ENCODE measurements around the gene WNT7B.

The WNT7B gene

DNA sequence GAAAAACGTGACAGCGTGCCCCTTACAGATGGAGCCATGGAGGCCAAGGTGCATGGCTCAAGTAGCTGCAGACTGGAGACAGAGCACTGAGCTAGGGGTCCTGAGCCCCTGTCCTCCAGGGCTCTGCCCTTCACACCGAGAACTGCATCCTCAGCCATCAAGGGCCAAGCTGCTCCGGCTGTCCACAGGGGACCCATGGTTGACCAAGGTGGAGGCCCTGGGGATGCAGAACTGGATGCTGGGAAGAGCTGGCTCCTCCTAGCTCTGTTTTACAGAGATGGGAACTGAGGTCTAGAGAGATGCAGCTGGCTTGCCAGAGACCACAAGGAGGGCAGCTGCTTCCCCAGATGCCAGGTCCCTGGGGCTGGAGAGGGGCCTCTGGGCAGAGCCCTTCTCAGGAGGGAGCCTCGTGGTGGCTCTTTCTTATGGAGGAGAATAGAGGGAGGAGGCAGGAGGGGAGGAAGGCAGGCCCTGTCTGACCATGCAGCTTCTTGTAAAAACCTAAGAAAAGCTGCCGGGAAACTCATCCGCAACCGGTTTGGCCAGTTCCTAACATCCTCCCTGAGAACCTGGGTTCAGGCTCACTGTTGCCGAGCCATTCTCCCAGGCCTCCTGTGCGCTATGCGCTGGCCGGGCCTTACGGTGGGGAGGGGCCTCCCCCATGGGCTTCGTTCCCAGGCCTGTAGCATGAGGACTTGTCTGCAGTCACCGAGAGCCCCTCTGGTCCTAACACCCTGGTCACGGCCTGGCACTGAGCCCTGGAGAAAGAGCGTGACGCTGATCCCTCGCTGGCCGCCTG is 80.6 kb downstream of the WNT7B start:
- Histone ChIP-seq H3K4me3 (ENCODE audit: low read depth, low read length) (no peak overlapping the region), H3K27ac (no peak overlapping the region), H3K36me3 (replicated peaks) (no peaks in the 10 kb centered on the region), H3K27me3 (replicated peaks) (no peaks in the 10 kb centered on the region)
- in situ Hi-C loops (cut with HindIII; ENCODE audit: low pct_ligation_motif_present, low sequenced_read_pairs), result no loop called here
- TF ChIP-seq, protein P1, sequence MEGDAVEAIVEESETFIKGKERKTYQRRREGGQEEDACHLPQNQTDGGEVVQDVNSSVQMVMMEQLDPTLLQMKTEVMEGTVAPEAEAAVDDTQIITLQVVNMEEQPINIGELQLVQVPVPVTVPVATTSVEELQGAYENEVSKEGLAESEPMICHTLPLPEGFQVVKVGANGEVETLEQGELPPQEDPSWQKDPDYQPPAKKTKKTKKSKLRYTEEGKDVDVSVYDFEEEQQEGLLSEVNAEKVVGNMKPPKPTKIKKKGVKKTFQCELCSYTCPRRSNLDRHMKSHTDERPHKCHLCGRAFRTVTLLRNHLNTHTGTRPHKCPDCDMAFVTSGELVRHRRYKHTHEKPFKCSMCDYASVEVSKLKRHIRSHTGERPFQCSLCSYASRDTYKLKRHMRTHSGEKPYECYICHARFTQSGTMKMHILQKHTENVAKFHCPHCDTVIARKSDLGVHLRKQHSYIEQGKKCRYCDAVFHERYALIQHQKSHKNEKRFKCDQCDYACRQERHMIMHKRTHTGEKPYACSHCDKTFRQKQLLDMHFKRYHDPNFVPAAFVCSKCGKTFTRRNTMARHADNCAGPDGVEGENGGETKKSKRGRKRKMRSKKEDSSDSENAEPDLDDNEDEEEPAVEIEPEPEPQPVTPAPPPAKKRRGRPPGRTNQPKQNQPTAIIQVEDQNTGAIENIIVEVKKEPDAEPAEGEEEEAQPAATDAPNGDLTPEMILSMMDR (IDR thresholded peaks at IDR 0.05; ENCODE audit: low read depth, low read length, missing control alignments), result no peak
- DNase-seq, result no peak

- H3K27me3 ChIP-seq (replicated peaks), result no peaks in the 10 kb centered on the region
- in situ Hi-C loops (cut with HindIII; ENCODE audit: low pct_ligation_motif_present, low sequenced_read_pairs), result no loop called here
These were observed 81.4 kb downstream of the WNT7B start for GRCh38 chr22:45895436-45896152.

GRCh38 chr22:45893516-45893915 is 83.4 kb downstream of the WNT7B start:
- H3K4me3 ChIP-seq (ENCODE audit: low read depth, low read length), result no peak overlapping the region
- no peak overlapping the region for H3K27ac ChIP-seq
- no peaks in the 10 kb centered on the region for H3K36me3 ChIP-seq (replicated peaks)
- no peaks in the 10 kb centered on the region for H3K27me3 ChIP-seq (replicated peaks)
- DNase-seq, result peak; percentile 17
- TF ChIP-seq, protein P1 (IDR thresholded peaks at IDR 0.05; ENCODE audit: low read depth, low read length, missing control alignments), result no peak
- in situ Hi-C loops (cut with HindIII; ENCODE audit: low pct_ligation_motif_present, low sequenced_read_pairs), result no loop called here

More at GRCh38 chr22:45895436-45896152, 81.4 kb downstream of the WNT7B start:
- TF ChIP-seq, protein P1 (IDR thresholded peaks at IDR 0.05; ENCODE audit: low read depth, low read length, missing control alignments), result no peak
- Histone ChIP-seq H3K36me3 (replicated peaks) (no peaks in the 10 kb centered on the region), H3K4me3 (ENCODE audit: low read depth, low read length) (no peak overlapping the region), H3K27ac (no peak overlapping the region)
- DNase-seq, result no peak

- no peaks in the 10 kb centered on the region for H3K36me3 ChIP-seq (replicated peaks)
- TF ChIP-seq, protein P1 (IDR thresholded peaks at IDR 0.05; ENCODE audit: low read depth, low read length, missing control alignments), result no peak
- no peak for DNase-seq
- in situ Hi-C loops (cut with HindIII; ENCODE audit: low pct_ligation_motif_present, low sequenced_read_pairs), result no loop called here
- H3K27me3 ChIP-seq (replicated peaks), result no peaks in the 10 kb centered on the region
- H3K27ac ChIP-seq, result no peak overlapping the region
- H3K4me3 ChIP-seq (ENCODE audit: low read depth, low read length), result no peak overlapping the region
These were observed 84.1 kb downstream of the WNT7B start for GRCh38 chr22:45892681-45893461.

DNA sequence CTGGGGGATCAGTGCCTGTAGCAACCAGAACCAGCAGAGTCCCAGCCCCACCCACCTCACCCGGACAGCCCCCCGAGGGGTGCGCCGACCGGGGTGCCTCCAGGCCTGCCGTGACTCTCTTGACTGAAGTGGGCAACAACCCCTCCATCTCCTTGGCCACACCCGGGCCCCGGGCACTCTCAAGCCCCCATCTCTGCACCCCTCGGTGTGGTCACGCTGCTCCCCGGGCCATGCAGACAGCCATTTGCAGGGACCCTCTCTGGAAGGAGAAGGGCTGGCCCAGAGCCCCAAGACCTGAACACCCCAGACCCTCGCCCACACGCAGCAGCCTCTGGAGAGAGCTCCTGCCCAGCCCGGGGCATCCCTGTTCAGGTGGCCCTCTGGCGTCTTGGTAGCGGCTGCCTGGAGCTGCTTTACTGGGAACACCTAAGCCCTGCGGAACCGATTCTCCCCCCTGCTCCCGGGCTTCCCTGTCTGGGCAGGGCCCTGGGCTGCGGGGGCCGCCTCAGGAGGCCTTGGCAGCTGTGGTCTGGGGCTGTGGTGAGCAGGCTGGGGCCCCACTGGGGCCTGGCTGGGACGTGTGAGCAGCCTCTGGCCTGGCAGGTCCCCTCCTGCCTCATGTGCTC is 84.9 kb downstream of the WNT7B start:
- in situ Hi-C loops (cut with HindIII; ENCODE audit: low pct_ligation_motif_present, low sequenced_read_pairs), result no loop called here
- no peak for DNase-seq
- H3K27ac ChIP-seq, result no peak overlapping the region
- H3K36me3 ChIP-seq (replicated peaks), result no peaks in the 10 kb centered on the region
- H3K4me3 ChIP-seq (ENCODE audit: low read depth, low read length), result no peak overlapping the region
- TF ChIP-seq, protein P1 (IDR thresholded peaks at IDR 0.05; ENCODE audit: low read depth, low read length, missing control alignments), result no peak
- no peaks in the 10 kb centered on the region for H3K27me3 ChIP-seq (replicated peaks)

Measured in brain microvascular endothelial cell (primary cell).